GM18520 (cell line): Measurements from ENCODE around the gene RERE.
"Not testable (repeated sequence)": the region's sequence is repeated elsewhere in the genome, so short reads cannot be mapped to it uniquely, and the experiment has no call there.

ENCODE experiments used
- ATAC-seq: cut with Tn5 transposase; IDR thresholded peaks from one replicate; pipeline ENCODE4 v1.9.1; 2021; ENCODE audit not compliant: unreplicated experiment

RERE gene

GRCh38 chr1:8754247-8754650 lies 63.2 kb downstream of the RERE start:
- ATAC-seq = no peak

DNA sequence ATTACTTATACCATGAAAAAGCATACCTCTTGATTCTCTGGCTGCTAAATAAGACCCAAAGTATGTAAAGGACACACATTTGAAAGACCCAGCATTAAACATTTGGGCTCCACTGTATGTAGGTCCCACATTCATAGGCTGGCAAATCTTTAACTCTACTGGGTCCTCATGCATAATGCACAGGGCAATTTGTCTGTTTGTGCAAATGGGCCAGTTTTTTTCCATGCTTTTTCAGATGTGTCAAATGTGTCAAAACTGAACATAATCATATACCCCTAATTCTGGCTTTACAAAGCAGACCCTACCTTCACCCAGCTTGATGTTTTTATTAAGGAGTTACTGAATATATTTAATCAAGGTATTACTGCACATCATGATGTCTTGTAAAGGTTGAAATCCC lies 63.7 kb downstream of the RERE start:
- ATAC-seq = no peak

DNA sequence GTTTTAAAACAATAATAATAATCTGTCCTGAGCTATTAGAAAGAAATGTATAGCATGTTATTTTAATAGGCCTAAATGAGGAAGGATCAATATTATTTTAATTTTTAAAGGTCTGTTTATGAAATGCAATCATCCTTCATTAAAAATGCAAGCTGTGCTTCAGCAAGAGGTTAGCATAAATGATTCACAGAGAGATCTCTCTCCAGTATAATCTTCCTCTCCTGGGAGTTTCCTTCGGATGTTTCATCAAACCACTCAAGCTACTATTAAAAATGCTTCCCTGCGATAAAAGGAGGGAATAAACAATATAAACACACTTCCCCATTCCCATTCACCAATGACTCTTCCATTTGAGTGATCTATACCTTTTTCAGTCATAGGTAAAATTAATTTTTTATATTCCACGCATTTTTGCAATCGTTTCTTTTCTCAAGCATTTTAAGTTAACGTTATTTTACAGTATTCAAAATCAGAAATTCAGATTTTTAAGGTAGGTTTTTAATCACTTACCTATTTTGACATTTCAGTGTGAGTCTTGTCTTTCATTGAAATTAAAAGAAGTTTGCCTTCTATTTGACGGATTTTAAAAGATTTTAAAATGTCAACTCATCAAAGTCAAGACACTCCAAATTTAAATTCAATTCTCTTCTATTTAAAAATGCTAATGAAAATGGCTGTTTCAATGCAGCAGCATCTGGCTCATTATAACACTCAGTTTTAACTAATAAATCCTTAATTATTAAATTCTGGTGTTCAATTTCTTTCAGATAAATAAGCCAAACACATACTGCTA lies 64.3 kb downstream of the RERE start:
- no peak for ATAC-seq

- no peak for ATAC-seq
These were observed 65.0 kb downstream of the RERE start for GRCh38 chr1:8752411-8752810.

GRCh38 chr1:8751984-8752383 lies 65.5 kb downstream of the RERE start:
- no peak for ATAC-seq

GRCh38 chr1:8747879-8748825 lies 69.3 kb downstream of the RERE start:
- ATAC-seq = no peak

DNA sequence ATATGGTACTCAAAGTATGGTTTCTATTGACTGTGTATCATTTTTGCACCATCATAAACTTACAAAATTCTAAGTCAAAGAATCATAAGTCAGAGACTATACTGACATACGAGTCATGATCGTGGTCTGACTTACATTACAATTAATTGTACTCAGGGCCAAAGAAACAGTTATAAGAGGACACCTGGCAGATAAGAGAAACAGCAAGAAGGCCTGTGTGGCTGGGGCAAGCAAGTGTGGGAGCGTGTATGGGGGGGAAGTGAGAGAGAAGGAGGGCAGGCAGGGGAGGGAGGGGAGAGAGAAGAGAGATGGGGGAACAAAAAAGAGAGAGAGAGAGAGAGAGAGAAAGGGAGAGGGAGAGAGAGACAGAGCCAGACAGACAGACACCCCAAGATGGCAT lies 70.9 kb downstream of the RERE start:
- ATAC-seq = no peak

GRCh38 chr1:8745749-8746390 lies 71.6 kb downstream of the RERE start:
- no peak for ATAC-seq

DNA sequence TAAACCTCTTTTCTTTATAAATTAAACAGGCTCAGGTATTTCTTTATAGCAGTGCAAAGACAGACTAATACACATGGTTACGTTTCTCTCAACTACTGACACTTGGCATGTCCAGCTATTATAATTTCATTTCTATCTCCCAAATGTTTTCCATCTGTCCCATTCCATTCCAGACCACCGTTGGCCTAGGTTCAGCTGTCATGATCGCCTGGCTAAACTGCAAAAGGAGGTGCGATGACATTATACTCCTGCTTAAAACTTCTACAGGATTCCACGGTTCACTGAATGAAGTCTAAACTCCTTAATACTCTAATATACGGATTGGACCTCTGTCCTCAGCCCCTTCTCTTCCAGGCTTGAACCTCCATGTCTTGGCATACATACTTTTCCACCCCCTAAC lies 72.1 kb downstream of the RERE start:
- no peak for ATAC-seq

GRCh38 chr1:8742022-8742924 lies 75.2 kb downstream of the RERE start:
- no peak for ATAC-seq

DNA sequence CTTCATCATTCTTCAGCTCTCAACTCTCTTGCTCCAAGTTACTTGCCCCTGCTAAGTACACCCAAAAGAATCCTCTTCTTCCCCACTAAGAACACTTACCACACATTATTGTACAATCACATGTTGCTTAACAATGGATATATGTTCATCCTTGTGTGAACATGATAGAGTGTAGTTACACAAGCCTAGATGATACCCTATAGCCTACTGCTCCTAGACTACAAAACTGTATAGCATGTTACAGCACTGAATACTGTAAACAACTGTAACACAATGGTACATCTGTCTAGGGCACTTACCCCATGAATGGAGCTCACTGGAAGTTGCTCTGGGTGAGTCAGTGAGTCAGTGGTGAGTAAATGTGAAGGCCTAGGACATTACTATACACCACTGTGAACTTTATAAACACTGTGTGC lies 77.4 kb downstream of the RERE start:
- no peak for ATAC-seq

- ATAC-seq = no peak
These were observed 78.1 kb downstream of the RERE start for GRCh38 chr1:8739377-8739776.

DNA sequence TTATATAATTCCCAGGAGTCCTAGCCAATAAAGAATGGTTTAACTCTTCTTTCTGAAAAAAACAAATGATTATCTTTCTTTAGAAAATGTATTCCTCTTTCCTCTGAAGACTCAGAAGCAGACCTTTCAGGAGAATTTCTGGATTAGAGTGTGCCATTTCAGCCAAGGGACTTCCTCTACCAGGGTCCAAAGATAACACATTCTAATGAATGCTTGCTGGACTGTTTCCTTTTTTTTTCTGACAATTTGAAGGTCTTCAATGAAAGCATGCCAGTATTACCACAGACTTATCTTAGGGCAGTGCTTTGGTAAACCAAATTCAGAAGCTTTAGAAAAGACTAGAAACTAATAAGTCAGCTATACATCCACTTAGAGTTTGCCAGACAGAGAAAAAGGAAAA lies 80.5 kb downstream of the RERE start:
- no peak for ATAC-seq

DNA sequence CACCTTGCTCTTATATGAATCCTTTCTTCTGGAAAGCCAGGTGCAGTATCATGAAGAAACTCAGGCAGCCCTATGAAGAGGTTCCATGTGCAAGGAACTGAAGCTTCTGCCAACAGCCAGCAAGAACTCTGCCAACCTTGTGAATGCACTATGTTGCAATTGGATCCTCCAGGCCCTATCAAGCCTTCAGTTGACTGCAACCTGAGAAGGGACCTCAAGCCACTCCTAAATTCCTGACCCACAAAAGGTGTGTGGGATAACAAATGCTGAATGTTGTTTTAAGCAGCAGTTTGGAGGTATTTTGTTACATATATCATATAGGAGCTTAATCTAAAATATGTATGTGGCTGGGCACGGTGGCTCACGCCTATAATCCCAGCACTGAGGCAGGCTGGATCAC lies 84.0 kb downstream of the RERE start:
- no peak for ATAC-seq

GRCh38 chr1:8731162-8731561 lies 86.3 kb downstream of the RERE start:
- no peak for ATAC-seq

GRCh38 chr1:8728464-8728863 lies 89.0 kb downstream of the RERE start:
- ATAC-seq = no peak

DNA sequence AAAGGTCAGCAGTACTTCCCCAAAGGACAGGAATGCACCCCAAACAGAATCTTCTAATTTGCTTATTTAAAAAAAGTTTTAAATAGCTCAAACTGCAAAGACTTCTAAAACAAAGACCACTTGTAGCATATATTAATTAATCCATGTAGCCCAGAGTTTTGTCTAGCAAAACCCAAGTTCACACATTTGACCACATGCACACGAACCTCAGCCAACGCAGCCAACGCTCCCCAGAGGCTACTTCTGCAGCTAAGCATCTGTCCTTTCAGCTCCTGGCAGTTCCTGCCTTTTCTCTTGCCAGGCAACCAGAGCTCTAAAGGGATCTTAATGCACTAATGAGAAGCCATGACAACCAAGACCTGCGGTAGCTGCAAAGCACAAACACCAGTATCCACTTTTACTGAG lies 89.6 kb downstream of the RERE start:
- no peak for ATAC-seq

DNA sequence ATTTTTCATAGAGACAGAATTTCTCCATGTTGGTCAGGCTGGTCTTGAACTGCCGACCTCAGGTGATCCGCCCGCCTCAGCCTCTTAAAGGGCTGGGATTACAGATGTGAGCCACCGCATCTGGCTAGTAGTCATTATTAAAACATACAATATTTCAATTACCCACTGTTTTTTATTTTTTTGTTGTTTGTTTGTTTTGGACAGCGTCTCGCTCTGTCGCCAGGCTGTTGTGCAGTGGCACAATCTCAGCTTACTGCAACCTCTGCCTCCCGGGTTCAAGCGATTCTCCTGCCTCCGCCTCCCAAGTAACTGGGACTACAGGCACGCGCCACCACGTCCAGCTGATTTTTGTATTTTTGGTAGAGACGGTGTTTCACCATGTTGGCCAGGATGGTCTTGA lies 90.1 kb downstream of the RERE start:
- not testable (repeated sequence) for ATAC-seq

DNA sequence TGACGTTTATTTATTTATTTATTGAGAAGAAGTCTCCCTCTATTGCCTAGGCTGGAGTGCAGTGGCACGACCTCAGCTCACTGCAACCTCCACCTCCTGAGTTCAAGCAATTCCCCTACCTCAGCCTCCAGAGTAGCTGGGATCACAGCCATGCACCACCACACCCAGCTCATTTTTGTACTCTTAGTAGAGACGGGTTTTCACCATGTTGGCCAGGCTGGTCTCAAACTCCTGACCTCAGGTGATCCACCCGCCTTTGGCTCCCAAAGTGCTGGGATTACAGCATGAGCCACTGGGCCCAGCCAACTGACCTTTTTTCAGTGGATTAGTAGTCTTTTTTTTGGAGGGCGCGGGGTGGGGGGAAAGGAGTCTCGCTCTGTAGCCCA lies 90.6 kb downstream of the RERE start:
- ATAC-seq = not testable (repeated sequence)

DNA sequence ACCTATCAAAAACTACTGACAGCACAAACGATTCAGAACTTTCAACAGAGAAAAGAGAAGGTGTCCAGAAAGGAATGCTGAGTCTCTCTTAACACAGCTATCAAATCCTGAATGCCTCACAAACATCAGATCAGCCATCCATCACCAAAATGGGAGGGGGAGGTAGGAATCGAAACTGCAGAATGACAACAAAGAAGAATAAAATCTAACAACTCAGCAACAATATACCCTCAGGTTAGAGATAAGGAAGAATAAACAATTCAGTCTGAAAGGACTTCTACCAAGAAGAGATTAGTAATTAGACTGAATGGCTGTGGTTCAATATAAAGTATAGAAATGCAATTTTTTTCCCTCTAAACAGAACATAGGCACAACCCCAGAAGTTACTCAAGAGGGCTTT lies 94.4 kb downstream of the RERE start:
- no peak for ATAC-seq

GRCh38 chr1:8722366-8722765 lies 95.1 kb downstream of the RERE start:
- ATAC-seq = no peak
